KOPT-K1 (cell line): ENCODE results near the gene OR4E1.
"Not testable (repeated sequence)": the region's sequence is repeated elsewhere in the genome, so short reads cannot be mapped to it uniquely, and the experiment has no call there.

Experiments
- H3K27ac ChIP-seq: fragments of 200-600 bp; sonication (generic); 2 replicates; pipeline ENCODE4 v1.5.1; 2016; ENCODE audit warnings: antibody characterized with exemption, mild to moderate bottlenecking, low read depth, low read length; ENCODE audit not compliant: poor library complexity, severe bottlenecking
- H3K36me3 ChIP-seq: fragments of 200-600 bp; sonication (generic); 2 replicates; pipeline ENCODE4 v1.5.1; 2017; ENCODE audit warnings: antibody characterized with exemption, mild to moderate bottlenecking, low read length, moderate library complexity; ENCODE audit not compliant: insufficient read depth
- H3K9me3 ChIP-seq: fragments of 200-600 bp; sonication (generic); 2 replicates; pipeline ENCODE4 v1.5.1; 2017; ENCODE audit warnings: antibody characterized with exemption, low read length, mild to moderate bottlenecking; ENCODE audit not compliant: insufficient read depth, poor library complexity, severe bottlenecking

OR4E1 gene

GRCh38 chr14:21675566-21675965, 1.9 kb upstream of the OR4E1 start:
- Histone ChIP-seq H3K9me3 (peaks cover 13% of the 10 kb centered on the region), H3K36me3 (no peaks in the 10 kb centered on the region), H3K27ac (no peak overlapping the region)

GRCh38 chr14:21672116-21672515, 1.5 kb downstream of the OR4E1 start:
- Histone ChIP-seq H3K27ac (no peak overlapping the region), H3K36me3 (no peaks in the 10 kb centered on the region), H3K9me3 (peaks cover 13% of the 10 kb centered on the region)

- Histone ChIP-seq H3K27ac (no peak overlapping the region), H3K36me3 (no peaks in the 10 kb centered on the region), H3K9me3 (peaks cover 13% of the 10 kb centered on the region)
Measured at GRCh38 chr14:21671371-21671770, 2.2 kb downstream of the OR4E1 start.

- Histone ChIP-seq H3K36me3 (no peaks in the 10 kb centered on the region), H3K9me3 (no peaks in the 10 kb centered on the region), H3K27ac (no peak overlapping the region)
Measured at GRCh38 chr14:21669284-21669683, 4.3 kb downstream of the OR4E1 start.

- Histone ChIP-seq H3K27ac (no peak overlapping the region), H3K36me3 (no peaks in the 10 kb centered on the region), H3K9me3 (no peaks in the 10 kb centered on the region)
Measured at GRCh38 chr14:21668377-21668776, 5.2 kb downstream of the OR4E1 start.

GRCh38 chr14:21656980-21657379, 16.6 kb downstream of the OR4E1 start:
- H3K27ac ChIP-seq: no peak overlapping the region
- no peaks in the 10 kb centered on the region for H3K9me3 ChIP-seq
- H3K36me3 ChIP-seq: no peaks in the 10 kb centered on the region

GRCh38 chr14:21654215-21654614, 19.4 kb downstream of the OR4E1 start:
- Histone ChIP-seq H3K27ac (no peak overlapping the region), H3K36me3 (no peaks in the 10 kb centered on the region), H3K9me3 (no peaks in the 10 kb centered on the region)

GRCh38 chr14:21653331-21653885, 20.2 kb downstream of the OR4E1 start, which contains the start of gene OR4E2:
OR4E2 (plus strand) TSS chr14:21653835; CDS start chr14:21665083, 11,248 bp downstream.
- no peak within 1 kb of the TSS for H3K27ac ChIP-seq

GRCh38 chr14:21652209-21652808, 21.3 kb downstream of the OR4E1 start:
- H3K27ac ChIP-seq: no peak overlapping the region
- H3K9me3 ChIP-seq: no peaks in the 10 kb centered on the region
- H3K36me3 ChIP-seq: no peaks in the 10 kb centered on the region

More at GRCh38 chr14:21653331-21653885, 20.2 kb downstream of the OR4E1 start, which contains the start of gene OR4E2:
- Histone ChIP-seq H3K36me3 (no peaks in the 10 kb centered on the region), H3K9me3 (no peaks in the 10 kb centered on the region)

- H3K27ac ChIP-seq: no peak overlapping the region
- no peaks in the 10 kb centered on the region for H3K9me3 ChIP-seq
- no peaks in the 10 kb centered on the region for H3K36me3 ChIP-seq
Measured at GRCh38 chr14:21647380-21647779, 26.2 kb downstream of the OR4E1 start.

- Histone ChIP-seq H3K9me3 (no peaks in the 10 kb centered on the region), H3K36me3 (no peaks in the 10 kb centered on the region), H3K27ac (no peak overlapping the region)
Measured at GRCh38 chr14:21643407-21643806, 30.2 kb downstream of the OR4E1 start.

- Histone ChIP-seq H3K36me3 (no peaks in the 10 kb centered on the region), H3K9me3 (no peaks in the 10 kb centered on the region), H3K27ac (no peak overlapping the region)
Measured at GRCh38 chr14:21642683-21643082, 30.9 kb downstream of the OR4E1 start.

GRCh38 chr14:21634840-21635239, 38.8 kb downstream of the OR4E1 start, which contains the start of gene OR10G2:
OR10G2 (minus strand) TSS chr14:21634940; CDS start chr14:21634842, 98 bp downstream.
- no peaks in the 10 kb centered on the region for H3K36me3 ChIP-seq
- no peaks in the 10 kb centered on the region for H3K9me3 ChIP-seq
- no peak within 1 kb of the TSS for H3K27ac ChIP-seq

- H3K36me3 ChIP-seq: no peaks in the 10 kb centered on the region
- H3K27ac ChIP-seq: no peak overlapping the region
- H3K9me3 ChIP-seq: no peaks in the 10 kb centered on the region
Measured at GRCh38 chr14:21631084-21631483, 42.5 kb downstream of the OR4E1 start.

- H3K36me3 ChIP-seq, H3K9me3 ChIP-seq, H3K27ac ChIP-seq: not testable (repeated sequence)
Measured at GRCh38 chr14:21630503-21630902, 43.1 kb downstream of the OR4E1 start.
